Measurements from ENCODE around the gene LMNA. TPM values are rescaled to one million over a fixed set of nuclear protein-coding genes. Genes with fewer than 3 reads are reported as not detected.

The LMNA gene
- total and polyA plus RNA-seq, 4 donors: 94.3 to 1,067 (median 438) TPM

DNA sequence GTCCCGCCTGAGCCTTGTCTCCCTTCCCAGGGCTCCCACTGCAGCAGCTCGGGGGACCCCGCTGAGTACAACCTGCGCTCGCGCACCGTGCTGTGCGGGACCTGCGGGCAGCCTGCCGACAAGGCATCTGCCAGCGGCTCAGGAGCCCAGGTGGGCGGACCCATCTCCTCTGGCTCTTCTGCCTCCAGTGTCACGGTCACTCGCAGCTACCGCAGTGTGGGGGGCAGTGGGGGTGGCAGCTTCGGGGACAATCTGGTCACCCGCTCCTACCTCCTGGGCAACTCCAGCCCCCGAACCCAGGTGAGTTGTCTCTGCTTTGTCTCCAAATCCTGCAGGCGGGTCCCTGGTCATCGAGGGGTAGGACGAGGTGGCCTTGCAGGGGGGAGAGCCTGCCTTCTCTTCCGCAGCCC is 24.0 kb downstream of the LMNA start:
- DNase-seq (no peak), ATAC-seq (ENCODE audit: low FRiP score) (no peak)
- Histone ChIP-seq H3K27ac (ENCODE audit: low read depth in 1 of 2, low read length in 2 of 2) (peak overlapping the region in 1 of 2 donors; percentile 27), H3K4me1 (ENCODE audit: control insufficient read depth in 1 of 2, insufficient read depth in 2 of 2, low read length in 2 of 2) (no peaks in the 10 kb centered on the region), H3K9me3 (ENCODE audit: control insufficient read depth, low read length) (no peaks in the 10 kb centered on the region), H3K27me3 (ENCODE audit: control insufficient read depth in 1 of 2, insufficient read depth in 2 of 2, low read length in 1 of 2) (no peaks in the 10 kb centered on the region), H3K4me3 (ENCODE audit: low read length in 2 of 2) (no peak overlapping the region), H3K36me3 (ENCODE audit: control insufficient read depth in 1 of 2, insufficient read depth in 2 of 2, low read length in 1 of 2) (peaks cover 4 to 27% of the 10 kb centered on the region in 2 donors)
- WGBS, 2 donors: 65 to 70% methylated on average over 20 to 22 of the region's 22 CpGs
- intact Hi-C loops (cut with DNase I): no loop called here

DNA sequence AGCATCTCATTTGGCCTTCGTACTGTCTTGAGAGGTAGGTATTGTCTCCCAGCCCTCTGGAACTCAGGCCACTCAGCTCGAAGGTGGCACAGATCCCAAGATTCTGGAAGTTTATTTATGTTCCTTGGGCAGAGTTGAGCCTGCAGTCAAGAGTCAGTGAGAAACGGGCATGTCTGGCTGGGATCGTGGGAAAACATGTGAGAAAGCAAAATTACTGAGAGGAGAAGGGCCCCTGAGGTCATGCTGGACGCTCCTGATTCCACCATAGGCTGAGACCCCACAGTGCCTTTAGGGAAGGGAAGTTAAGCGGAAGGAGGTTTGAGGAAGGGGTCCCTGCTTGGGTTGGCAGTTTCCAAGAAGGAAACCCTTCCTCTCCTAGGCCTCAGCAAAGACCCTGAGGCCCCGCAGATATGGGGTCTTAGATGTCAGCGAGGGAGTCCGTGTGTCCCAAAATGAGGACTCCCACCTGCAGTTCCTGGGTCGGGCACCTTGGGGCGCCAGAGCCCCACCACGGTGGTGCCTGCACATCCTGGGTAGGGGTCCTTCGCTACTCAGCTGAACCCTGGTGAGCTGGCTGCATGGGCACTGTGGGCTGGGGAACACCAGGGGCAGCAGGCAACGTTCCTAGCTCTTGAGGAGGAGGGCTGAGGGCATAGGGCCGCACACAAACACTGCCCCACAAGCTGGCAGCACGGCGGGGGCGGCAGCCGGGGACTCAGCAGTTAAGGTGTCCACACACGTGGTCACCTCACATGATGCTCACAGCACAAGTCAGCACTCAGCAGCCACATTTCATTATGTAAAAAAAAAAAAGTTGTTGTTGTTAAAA is 26.6 kb downstream of the LMNA start:
- ATAC-seq (ENCODE audit: low FRiP score): peak; percentile 63
- H3K27ac ChIP-seq (ENCODE audit: low read depth in 1 of 2, low read length in 2 of 2): peak overlapping the region; percentile 43 to 69

DNA sequence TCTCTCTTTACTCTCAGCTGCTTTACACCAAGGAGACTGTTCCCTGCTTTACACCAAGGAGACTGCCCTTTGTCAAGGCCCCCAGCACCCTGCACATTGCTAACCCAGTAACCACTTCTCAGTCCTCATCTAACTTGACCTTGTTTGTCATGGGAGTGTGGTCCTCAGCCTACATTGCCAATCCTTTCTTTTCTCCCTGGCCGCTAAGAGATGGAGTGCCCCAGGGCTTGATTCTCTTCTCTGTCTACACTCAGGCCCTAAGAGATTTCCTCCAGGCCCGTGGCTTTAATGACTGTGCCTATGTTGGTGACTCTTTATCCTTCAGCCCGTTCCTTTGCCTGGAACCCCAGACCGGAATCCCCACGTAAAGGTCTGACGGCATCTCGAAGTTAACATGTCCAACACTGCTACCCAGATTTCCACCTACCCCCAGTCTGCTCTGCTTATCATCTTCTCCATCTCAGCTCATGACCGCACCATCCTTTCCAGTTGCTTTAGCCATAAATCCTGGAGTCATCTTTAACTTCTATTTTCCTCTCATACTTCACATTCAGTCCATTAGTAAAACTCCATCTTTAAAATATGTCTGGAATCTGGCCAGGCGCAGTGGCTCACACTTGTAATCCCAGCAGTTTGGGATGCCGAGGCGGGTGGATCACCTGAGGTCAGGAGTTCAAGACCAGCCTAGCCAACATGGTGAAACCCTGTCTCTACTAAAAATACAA is 29.4 kb downstream of the LMNA start:
- Histone ChIP-seq H3K36me3 (ENCODE audit: control insufficient read depth in 1 of 2, insufficient read depth in 2 of 2, low read length in 1 of 2) (no peaks in the 10 kb centered on the region), H3K9me3 (ENCODE audit: control insufficient read depth, low read length) (no peaks in the 10 kb centered on the region), H3K4me3 (ENCODE audit: low read length in 2 of 2) (no peak overlapping the region), H3K27me3 (ENCODE audit: control insufficient read depth in 1 of 2, insufficient read depth in 2 of 2, low read length in 1 of 2) (no peaks in the 10 kb centered on the region), H3K27ac (ENCODE audit: low read depth in 1 of 2, low read length in 2 of 2) (peak overlapping the region in 1 of 2 donors; percentile 32), H3K4me1 (ENCODE audit: control insufficient read depth in 1 of 2, insufficient read depth in 2 of 2, low read length in 2 of 2) (no peaks in the 10 kb centered on the region)
- DNase-seq: no peak
- no peak for ATAC-seq (ENCODE audit: low FRiP score)
- intact Hi-C loops (cut with DNase I): loop anchor here in 1 of 2 donors (10.0 kb wide), 1 partner anchor 51 kb away; the partner anchor contains the start of gene SLC25A44
- WGBS, 2 donors: 47 to 52% methylated on average over 11 of the region's 11 CpGs

More for the DNA sequence above, 26.6 kb downstream of the LMNA start:
- Histone ChIP-seq H3K27me3 (ENCODE audit: control insufficient read depth in 1 of 2, insufficient read depth in 2 of 2, low read length in 1 of 2) (no peaks in the 10 kb centered on the region), H3K4me1 (ENCODE audit: control insufficient read depth in 1 of 2, insufficient read depth in 2 of 2, low read length in 2 of 2) (no peaks in the 10 kb centered on the region), H3K36me3 (ENCODE audit: control insufficient read depth in 1 of 2, insufficient read depth in 2 of 2, low read length in 1 of 2) (peaks cover 0 to 12% of the 10 kb centered on the region in 2 donors), H3K9me3 (ENCODE audit: control insufficient read depth, low read length) (no peaks in the 10 kb centered on the region), H3K4me3 (ENCODE audit: low read length in 2 of 2) (no peak overlapping the region)
- 5 to 7% methylated on average over 20 of the region's 20 CpGs for WGBS, 2 donors
- peak in 1 of 2 donors; percentile 90 for DNase-seq
- intact Hi-C loops (cut with DNase I): loop anchor here in 1 of 2 donors (10.0 kb wide), 1 partner anchor 54 kb away; the partner anchor contains the start of gene SLC25A44

DNA sequence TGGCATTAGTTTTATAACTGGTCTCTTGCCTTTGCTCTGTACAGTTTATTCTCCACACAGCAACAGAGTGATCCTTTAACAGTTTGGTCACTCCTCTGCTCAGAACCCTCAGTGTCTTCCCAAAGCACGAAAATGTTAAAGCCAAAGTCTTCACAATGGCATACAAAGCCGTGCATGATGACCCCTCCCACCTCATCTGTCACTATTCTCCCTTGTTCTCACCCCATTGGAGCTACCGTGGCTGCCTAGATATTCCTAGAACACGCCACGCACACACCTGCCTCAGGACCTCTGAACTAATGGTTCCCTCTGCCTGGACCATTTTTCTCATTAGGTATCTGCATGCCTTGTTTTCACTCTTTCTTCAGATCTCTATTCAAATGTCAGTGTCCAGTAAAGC is 30.2 kb downstream of the LMNA start:
- intact Hi-C loops (cut with DNase I): loop anchor here (5.0 to 10.0 kb wide), 3 partner anchors 50 to 78 kb away; partner anchors contain the start of genes PMF1 (in 1 of the 2) and SLC25A44 (in 1 of the 2)
- H3K36me3 ChIP-seq (ENCODE audit: control insufficient read depth in 1 of 2, insufficient read depth in 2 of 2, low read length in 1 of 2): no peaks in the 10 kb centered on the region
- no peak overlapping the region for H3K27ac ChIP-seq (ENCODE audit: low read depth in 1 of 2, low read length in 2 of 2)
- H3K4me1 ChIP-seq (ENCODE audit: control insufficient read depth in 1 of 2, insufficient read depth in 2 of 2, low read length in 2 of 2): no peaks in the 10 kb centered on the region
- H3K27me3 ChIP-seq (ENCODE audit: control insufficient read depth in 1 of 2, insufficient read depth in 2 of 2, low read length in 1 of 2): no peaks in the 10 kb centered on the region
- WGBS, 2 donors: 62 to 64% methylated on average over 5 of the region's 5 CpGs
- no peak for DNase-seq
- no peaks in the 10 kb centered on the region for H3K9me3 ChIP-seq (ENCODE audit: control insufficient read depth, low read length)
- ATAC-seq (ENCODE audit: low FRiP score): no peak
- no peak overlapping the region for H3K4me3 ChIP-seq (ENCODE audit: low read length in 2 of 2)

DNA sequence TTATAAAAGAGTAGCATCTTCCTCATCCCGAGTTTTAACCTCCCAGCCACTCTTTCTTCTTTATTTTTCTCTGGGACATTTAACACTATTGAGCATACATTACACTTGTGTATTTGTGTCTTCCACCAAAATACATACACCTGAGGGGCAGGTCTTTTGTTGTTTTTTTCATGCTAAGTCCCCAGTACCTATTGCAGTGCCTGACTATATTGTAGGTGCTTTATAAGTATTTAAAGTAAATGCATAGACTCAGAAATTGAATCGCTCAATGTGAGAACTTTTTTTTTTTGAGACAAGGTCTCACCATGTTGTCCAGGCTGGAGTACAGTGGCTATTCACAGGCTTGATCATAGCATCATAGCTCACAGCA is 31.1 kb downstream of the LMNA start:
- intact Hi-C loops (cut with DNase I): loop anchor here (2.0 to 10.0 kb wide), 5 partner anchors 15 to 79 kb away; partner anchors contain the start of genes PMF1 (in 1 of the 2) and SLC25A44 (in 1 of the 2)
- 34 to 41% methylated on average over 2 of the region's 2 CpGs for WGBS, 2 donors
- Histone ChIP-seq H3K4me1 (ENCODE audit: control insufficient read depth in 1 of 2, insufficient read depth in 2 of 2, low read length in 2 of 2) (no peaks in the 10 kb centered on the region), H3K36me3 (ENCODE audit: control insufficient read depth in 1 of 2, insufficient read depth in 2 of 2, low read length in 1 of 2) (no peaks in the 10 kb centered on the region), H3K27me3 (ENCODE audit: control insufficient read depth in 1 of 2, insufficient read depth in 2 of 2, low read length in 1 of 2) (no peaks in the 10 kb centered on the region), H3K9me3 (ENCODE audit: control insufficient read depth, low read length) (no peaks in the 10 kb centered on the region), H3K4me3 (ENCODE audit: low read length in 2 of 2) (no peak overlapping the region), H3K27ac (ENCODE audit: low read depth in 1 of 2, low read length in 2 of 2) (no peak overlapping the region)
- ATAC-seq (ENCODE audit: low FRiP score) (no peak), DNase-seq (no peak)

DNA sequence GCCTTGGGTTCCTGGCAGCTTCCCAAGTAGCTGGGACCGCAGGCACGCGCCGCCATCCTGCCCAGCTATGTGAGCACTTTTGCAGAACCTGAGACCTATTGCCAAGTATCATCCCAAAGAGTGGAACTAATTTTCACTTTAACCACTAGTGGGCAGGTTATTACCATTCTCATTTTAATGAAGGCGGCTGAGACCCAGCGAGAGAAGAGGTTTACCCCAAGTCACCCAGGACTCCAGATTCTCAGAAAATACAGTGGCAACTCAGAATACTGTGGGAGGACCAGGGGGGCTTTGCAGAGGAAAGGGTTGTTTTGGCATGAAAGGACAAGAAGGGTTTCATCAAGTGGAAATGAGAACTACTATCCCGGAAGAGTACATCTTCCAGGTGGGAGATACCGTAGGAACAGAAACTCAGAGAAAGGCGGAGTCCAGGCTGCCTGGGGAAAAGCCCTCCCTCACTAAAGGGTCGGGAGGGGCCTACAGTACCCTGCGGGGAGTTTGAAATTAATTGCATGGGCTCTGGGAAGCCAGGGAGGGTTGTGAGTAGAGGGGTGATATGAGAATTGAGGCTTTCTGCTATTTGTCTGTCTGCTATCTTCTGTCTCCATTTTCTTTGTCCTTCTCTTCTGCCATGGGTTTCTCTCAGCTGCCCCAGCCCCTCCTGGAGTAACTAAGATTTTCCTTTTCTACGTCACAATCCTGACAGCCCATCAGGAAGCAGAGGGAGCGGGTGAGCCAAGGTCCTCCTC is 31.7 kb downstream of the LMNA start:
- peak; percentile 69 for ATAC-seq (ENCODE audit: low FRiP score)
- WGBS, 2 donors: 4 to 9% methylated on average over 13 of the region's 13 CpGs
- no peaks in the 10 kb centered on the region for H3K9me3 ChIP-seq (ENCODE audit: control insufficient read depth, low read length)
- H3K27ac ChIP-seq (ENCODE audit: low read depth in 1 of 2, low read length in 2 of 2): no peak overlapping the region
- no peaks in the 10 kb centered on the region for H3K27me3 ChIP-seq (ENCODE audit: control insufficient read depth in 1 of 2, insufficient read depth in 2 of 2, low read length in 1 of 2)
- no peaks in the 10 kb centered on the region for H3K4me1 ChIP-seq (ENCODE audit: control insufficient read depth in 1 of 2, insufficient read depth in 2 of 2, low read length in 2 of 2)
- intact Hi-C loops (cut with DNase I): loop anchor here (2.0 to 10.0 kb wide), 5 partner anchors 15 to 79 kb away; partner anchors contain the start of genes PMF1 (in 1 of the 2) and SLC25A44 (in 1 of the 2)
- H3K4me3 ChIP-seq (ENCODE audit: low read length in 2 of 2): no peak overlapping the region
- no peaks in the 10 kb centered on the region for H3K36me3 ChIP-seq (ENCODE audit: control insufficient read depth in 1 of 2, insufficient read depth in 2 of 2, low read length in 1 of 2)
- peak; percentile 90 to 92 for DNase-seq

DNA sequence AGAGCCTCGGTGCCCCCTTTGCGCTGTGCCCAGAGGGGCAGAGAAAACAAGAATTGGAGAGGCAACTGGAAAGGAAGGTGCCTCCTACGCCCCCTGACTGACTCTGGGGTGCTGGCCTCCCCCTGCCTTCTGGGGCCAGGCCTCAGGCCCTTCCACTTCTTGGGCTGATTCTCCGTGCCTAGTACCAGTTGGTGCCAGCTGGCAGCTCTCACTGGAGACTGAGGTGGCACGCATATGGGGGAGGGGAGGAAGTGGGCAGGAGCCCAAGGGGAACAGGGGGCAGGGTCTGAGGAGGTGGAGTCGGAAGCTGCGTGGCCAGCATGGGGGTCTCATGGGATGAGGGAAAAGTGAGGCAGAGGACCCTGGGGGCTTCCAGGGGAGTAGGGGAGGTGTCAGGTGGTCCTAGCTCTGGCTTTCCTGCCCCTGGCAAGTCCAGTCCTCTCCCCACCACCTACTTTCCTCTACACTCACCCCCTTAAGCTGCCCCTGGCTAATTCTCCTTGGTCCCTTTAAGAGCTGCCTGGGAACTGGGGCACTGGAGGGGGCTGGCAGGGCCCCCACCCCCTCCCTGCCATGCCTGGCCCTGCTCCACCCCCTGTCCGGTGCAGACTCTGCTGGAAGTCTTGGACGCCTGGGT is 32.4 kb downstream of the LMNA start:
- Histone ChIP-seq H3K9me3 (ENCODE audit: control insufficient read depth, low read length) (no peaks in the 10 kb centered on the region), H3K27me3 (ENCODE audit: control insufficient read depth in 1 of 2, insufficient read depth in 2 of 2, low read length in 1 of 2) (no peaks in the 10 kb centered on the region), H3K4me3 (ENCODE audit: low read length in 2 of 2) (no peak overlapping the region), H3K36me3 (ENCODE audit: control insufficient read depth in 1 of 2, insufficient read depth in 2 of 2, low read length in 1 of 2) (no peaks in the 10 kb centered on the region), H3K4me1 (ENCODE audit: control insufficient read depth in 1 of 2, insufficient read depth in 2 of 2, low read length in 2 of 2) (no peaks in the 10 kb centered on the region), H3K27ac (ENCODE audit: low read depth in 1 of 2, low read length in 2 of 2) (no peak overlapping the region)
- ATAC-seq (ENCODE audit: low FRiP score): peak; percentile 9
- peak in 1 of 2 donors; percentile 91 for DNase-seq
- intact Hi-C loops (cut with DNase I): loop anchor here (2.0 to 10.0 kb wide), 5 partner anchors 14 to 78 kb away; partner anchors contain the start of genes PMF1 (in 1 of the 2) and SLC25A44 (in 1 of the 2)
- 2 to 5% methylated on average over 9 of the region's 9 CpGs for whole genome bisulfite sequencing, 2 donors

Data from aorta (tissue), 5 donors.